ENCODE results near the gene KCNH2.

KCNH2 gene

DNA sequence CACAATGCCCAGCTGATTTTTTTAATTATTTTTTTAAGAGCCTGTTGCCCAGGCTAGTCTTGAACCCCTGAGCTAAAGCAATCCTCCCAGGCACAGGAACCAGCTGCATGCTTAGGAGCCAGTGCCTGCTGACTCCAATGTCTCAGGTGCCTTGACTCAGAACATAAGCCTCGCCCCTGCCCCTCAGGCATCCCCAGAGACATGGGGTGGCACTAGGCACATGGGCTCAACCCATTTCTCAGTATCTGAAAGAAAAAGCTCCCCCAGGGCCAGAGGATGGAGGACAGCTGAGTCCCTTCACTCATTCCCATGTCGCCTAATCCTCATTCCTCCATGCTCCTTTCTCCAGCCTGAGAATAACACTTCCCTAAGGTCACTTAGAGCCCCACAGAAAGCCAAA lies 39.1 kb downstream of the KCNH2 start:
- H3K9me3 Mint-ChIP-seq (ENCODE audit: low read depth): no peaks in the 10 kb centered on the region
- no peak overlapping the region for H3K4me3 Mint-ChIP-seq
- H3K27ac Mint-ChIP-seq: no peak overlapping the region
- no peaks in the 10 kb centered on the region for H3K36me3 Mint-ChIP-seq
- H3K4me1 Mint-ChIP-seq (ENCODE audit: low read depth): peaks cover 39% of the 10 kb centered on the region
- H3K27me3 Mint-ChIP-seq: no peaks in the 10 kb centered on the region

DNA sequence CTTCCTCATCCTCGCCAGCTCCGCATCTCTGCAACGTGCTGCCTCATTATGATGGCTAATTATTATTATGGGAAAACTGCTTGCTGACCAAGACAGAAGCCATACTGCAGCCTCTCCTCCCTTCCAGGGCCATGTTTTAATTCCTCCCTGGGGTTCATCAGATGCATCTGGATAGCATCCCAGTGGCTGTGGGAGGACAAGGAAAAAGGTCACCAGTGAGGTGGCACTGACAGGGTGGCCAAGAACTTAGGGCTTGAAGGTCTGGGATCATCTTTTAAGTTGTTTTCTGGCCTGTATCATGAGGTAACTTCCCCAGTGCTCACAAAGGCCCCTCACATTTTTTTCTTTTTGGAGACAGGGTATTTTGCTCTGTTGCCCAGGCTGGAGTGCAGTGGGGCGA lies 39.6 kb downstream of the KCNH2 start:
- Mint-ChIP-seq H3K36me3 (no peaks in the 10 kb centered on the region), H3K9me3 (ENCODE audit: low read depth) (no peaks in the 10 kb centered on the region), H3K27me3 (no peaks in the 10 kb centered on the region), H3K4me1 (ENCODE audit: low read depth) (peaks cover 39% of the 10 kb centered on the region), H3K4me3 (peak overlapping the region; percentile 76), H3K27ac (no peak overlapping the region)

DNA sequence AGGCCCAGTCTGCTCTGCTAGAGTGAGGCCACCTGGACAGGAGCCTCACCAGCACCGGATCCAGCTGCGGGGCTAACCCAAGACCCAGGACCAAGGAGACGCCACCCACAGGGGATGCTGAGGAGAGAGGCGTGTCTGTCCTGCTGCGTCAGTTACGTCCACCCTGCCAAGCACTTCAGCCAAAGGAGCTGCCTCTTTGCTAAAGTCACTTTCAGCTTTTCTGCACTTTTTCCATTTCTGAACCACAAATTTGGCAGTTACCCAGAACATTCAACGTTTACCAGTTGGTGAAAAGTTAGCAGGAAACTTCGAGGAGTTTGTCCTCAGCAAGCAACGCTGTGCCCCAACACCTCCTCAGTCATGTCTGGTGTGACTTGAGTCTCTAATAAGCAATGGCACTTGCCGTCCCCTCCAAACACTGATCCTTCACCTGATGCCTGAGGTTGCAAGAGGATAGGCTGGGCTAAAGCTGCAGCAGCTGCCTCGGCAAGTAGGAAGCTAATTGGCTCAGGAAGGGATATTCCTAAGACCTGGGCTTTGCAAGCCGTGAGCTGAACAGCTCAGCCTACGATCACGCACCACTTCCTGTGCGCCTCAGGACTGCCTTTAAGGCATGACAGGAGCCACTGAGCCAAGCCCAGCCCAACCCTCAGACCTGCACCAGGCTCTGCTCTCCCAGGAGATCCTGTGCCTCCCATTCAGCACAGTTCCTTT lies 40.1 kb downstream of the KCNH2 start:
- H3K4me1 Mint-ChIP-seq (ENCODE audit: low read depth): peaks cover 34% of the 10 kb centered on the region
- H3K9me3 Mint-ChIP-seq (ENCODE audit: low read depth): no peaks in the 10 kb centered on the region
- no peaks in the 10 kb centered on the region for H3K27me3 Mint-ChIP-seq
- peak overlapping the region; percentile 76 for H3K4me3 Mint-ChIP-seq
- no peak overlapping the region for H3K27ac Mint-ChIP-seq
- H3K36me3 Mint-ChIP-seq: no peaks in the 10 kb centered on the region

DNA sequence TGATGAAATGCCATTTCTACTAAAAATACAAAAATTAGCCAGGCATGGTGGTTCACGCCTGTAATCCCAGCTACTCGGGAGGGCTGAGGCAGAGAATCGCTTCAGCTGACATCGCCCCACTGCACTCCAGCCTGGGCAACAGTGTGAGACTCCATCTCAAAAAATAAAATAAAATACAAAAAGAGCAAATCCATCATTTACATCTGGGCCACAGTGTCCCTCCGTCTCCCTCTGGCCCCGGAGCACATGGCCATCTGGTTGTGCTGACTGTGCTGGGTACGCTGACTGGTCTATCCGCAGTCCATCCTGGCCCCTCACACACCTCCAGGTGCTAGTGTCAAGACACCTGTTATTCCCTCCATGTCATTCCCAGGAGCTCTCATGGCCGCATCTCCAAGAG lies 42.1 kb downstream of the KCNH2 start:
- Mint-ChIP-seq H3K36me3 (no peaks in the 10 kb centered on the region), H3K4me1 (ENCODE audit: low read depth) (peaks cover 19% of the 10 kb centered on the region), H3K27ac (no peak overlapping the region)

GRCh38 chr7:150935149-150935548 lies 43.0 kb downstream of the KCNH2 start:
- Mint-ChIP-seq H3K27ac (no peak overlapping the region), H3K27me3 (no peaks in the 10 kb centered on the region), H3K36me3 (no peaks in the 10 kb centered on the region), H3K9me3 (ENCODE audit: low read depth) (no peaks in the 10 kb centered on the region), H3K4me1 (ENCODE audit: low read depth) (peaks cover 22% of the 10 kb centered on the region), H3K4me3 (no peak overlapping the region)

More for the DNA sequence above, 42.1 kb downstream of the KCNH2 start:
- no peak overlapping the region for H3K4me3 Mint-ChIP-seq
- H3K27me3 Mint-ChIP-seq: no peaks in the 10 kb centered on the region
- H3K9me3 Mint-ChIP-seq (ENCODE audit: low read depth): no peaks in the 10 kb centered on the region

- H3K9me3 Mint-ChIP-seq (ENCODE audit: low read depth): no peaks in the 10 kb centered on the region
- H3K27ac Mint-ChIP-seq: no peak overlapping the region
- H3K27me3 Mint-ChIP-seq: no peaks in the 10 kb centered on the region
- H3K4me1 Mint-ChIP-seq (ENCODE audit: low read depth): peaks cover 21% of the 10 kb centered on the region
- H3K4me3 Mint-ChIP-seq: no peak overlapping the region
- no peaks in the 10 kb centered on the region for H3K36me3 Mint-ChIP-seq
Measured at GRCh38 chr7:150934045-150934766, 43.9 kb downstream of the KCNH2 start.

DNA sequence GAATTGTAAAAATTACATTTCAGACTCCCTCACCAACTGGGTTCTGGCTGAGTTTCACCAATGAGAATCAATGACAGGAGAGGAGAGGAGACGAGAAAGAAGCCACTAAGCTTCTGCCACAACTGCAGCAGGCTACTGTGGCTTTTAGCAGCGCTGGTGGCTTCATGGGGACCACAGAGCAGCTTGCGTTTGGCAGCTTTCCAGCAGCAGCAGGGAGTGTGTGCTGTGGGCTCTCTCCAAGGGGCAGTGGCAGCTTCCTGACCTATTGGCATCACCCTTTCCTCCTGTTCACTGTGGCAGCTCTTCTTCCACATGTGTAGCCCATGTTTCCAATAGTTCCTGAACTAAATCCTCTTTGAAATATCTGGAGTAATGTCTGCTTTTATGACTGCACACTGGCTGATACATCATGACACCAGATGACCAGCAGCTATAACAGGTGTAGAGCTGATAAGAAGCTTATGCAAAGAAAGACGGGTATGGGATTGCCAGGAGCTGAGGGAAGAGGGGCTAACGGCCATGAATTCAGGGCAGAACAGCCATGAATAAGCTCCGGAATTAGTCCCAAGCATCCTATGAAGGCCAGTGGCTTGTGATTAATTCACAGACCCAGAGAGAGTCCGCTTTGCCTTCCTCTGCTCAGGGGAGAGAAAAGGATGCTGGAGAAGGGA lies 46.8 kb downstream of the KCNH2 start:
- Mint-ChIP-seq H3K27me3 (no peaks in the 10 kb centered on the region), H3K27ac (no peak overlapping the region), H3K4me1 (ENCODE audit: low read depth) (peaks cover 7% of the 10 kb centered on the region), H3K9me3 (ENCODE audit: low read depth) (no peaks in the 10 kb centered on the region), H3K36me3 (no peaks in the 10 kb centered on the region), H3K4me3 (no peak overlapping the region)

DNA sequence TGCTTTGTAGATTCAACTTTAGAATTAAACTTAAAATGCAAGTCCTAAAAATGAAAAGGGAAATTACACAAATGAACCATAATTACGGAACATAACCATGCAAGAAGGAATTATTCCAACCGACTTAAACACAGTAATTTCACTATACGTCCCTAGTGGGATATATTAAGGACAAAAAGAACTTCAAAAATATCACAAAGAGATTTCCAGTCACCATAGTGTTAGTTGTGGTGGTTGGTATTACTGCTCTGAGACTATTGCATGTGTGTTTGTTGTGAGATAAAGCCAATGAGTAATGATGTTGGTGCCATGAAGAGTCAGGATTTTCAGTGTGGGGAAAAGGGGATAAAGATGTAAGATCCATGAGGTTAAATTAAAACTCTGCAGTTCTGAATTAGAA lies 49.6 kb downstream of the KCNH2 start:
- Mint-ChIP-seq H3K27me3 (no peaks in the 10 kb centered on the region), H3K4me3 (no peak overlapping the region), H3K36me3 (no peaks in the 10 kb centered on the region), H3K4me1 (ENCODE audit: low read depth) (peaks cover 21% of the 10 kb centered on the region), H3K9me3 (ENCODE audit: low read depth) (no peaks in the 10 kb centered on the region), H3K27ac (no peak overlapping the region)

DNA sequence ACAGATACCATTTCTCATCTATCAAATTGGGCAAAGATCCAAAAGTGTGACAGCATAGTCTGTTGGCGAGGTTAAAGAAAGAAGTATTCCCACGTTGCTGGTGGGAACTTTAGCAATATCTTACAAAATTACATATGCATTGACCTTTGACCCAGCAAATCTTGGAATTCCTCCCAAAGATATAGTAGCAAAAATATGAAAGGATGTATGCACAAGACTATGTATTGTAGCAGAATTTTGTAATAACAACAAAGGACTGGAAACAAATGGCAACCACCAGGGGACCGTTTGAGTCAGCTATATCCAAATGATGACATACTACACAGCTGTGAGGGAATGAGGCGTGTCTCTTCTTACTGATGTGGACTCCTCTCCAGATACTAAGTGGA lies 50.2 kb downstream of the KCNH2 start:
- Mint-ChIP-seq H3K27me3 (no peaks in the 10 kb centered on the region), H3K36me3 (no peaks in the 10 kb centered on the region), H3K9me3 (ENCODE audit: low read depth) (no peaks in the 10 kb centered on the region), H3K27ac (no peak overlapping the region), H3K4me1 (ENCODE audit: low read depth) (peaks cover 24% of the 10 kb centered on the region), H3K4me3 (no peak overlapping the region)

DNA sequence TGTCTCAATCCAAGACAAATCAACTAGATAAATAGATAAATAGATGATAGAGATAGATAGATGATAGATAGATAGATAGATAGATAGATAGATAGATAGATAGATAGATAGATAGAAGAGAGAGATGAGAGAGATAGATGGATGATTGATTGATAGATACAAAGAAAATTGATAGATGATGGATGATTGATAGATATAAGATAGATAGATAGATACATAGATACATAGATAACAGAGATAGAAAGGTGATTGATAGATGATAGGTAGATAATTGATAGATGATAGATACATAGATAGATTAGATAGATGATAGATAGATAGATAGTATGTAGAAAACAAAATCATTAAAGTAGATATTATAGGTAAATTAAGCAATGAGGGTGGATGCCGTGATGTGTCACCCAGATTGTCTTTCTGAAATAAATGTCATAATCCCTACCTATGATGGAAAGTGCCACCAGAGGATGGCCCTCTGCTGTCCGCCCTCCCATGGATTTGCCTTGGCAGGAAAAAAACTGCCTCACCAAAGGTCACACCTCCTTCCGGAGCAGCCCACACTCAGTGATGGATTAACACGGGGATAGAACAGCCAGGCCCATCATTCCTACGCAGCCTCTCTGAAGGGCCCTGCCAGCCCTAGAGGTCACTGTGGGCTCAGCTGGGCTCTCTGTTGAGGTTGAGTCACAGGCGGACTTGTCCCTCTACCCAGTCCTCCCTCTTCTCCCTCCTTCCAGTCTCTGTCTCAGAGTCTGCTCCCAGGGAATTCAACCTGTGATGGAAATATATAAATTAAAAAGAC lies 50.8 kb downstream of the KCNH2 start:
- H3K4me3 Mint-ChIP-seq: no peak overlapping the region
- no peak overlapping the region for H3K27ac Mint-ChIP-seq
- peaks cover 26% of the 10 kb centered on the region for H3K4me1 Mint-ChIP-seq (ENCODE audit: low read depth)
- peaks cover 1% of the 10 kb centered on the region for H3K27me3 Mint-ChIP-seq
- H3K36me3 Mint-ChIP-seq: no peaks in the 10 kb centered on the region
- H3K9me3 Mint-ChIP-seq (ENCODE audit: low read depth): no peaks in the 10 kb centered on the region

DNA sequence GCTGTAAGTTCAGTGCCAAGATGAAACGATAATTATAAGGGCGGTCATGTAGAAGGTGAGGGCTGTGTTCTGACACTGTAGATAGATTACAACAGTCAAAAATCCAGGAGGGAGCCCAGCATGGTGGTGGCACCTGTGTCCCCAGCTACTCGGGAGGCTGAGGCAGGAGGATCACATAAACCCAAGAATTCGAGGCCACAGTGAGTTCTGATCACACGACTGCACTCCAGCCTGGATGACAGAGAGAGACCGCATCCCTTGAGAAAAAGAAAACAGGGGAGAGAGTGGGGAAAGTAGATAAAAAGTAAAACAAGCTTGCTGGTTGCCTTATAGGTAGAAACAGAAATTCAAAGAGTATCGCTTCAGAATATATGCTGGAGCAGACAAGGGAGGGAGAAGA lies 52.1 kb downstream of the KCNH2 start:
- no peaks in the 10 kb centered on the region for H3K36me3 Mint-ChIP-seq
- peaks cover 23% of the 10 kb centered on the region for H3K4me1 Mint-ChIP-seq (ENCODE audit: low read depth)
- H3K4me3 Mint-ChIP-seq: no peak overlapping the region
- H3K9me3 Mint-ChIP-seq (ENCODE audit: low read depth): no peaks in the 10 kb centered on the region
- H3K27ac Mint-ChIP-seq: no peak overlapping the region
- peaks cover 1% of the 10 kb centered on the region for H3K27me3 Mint-ChIP-seq

DNA sequence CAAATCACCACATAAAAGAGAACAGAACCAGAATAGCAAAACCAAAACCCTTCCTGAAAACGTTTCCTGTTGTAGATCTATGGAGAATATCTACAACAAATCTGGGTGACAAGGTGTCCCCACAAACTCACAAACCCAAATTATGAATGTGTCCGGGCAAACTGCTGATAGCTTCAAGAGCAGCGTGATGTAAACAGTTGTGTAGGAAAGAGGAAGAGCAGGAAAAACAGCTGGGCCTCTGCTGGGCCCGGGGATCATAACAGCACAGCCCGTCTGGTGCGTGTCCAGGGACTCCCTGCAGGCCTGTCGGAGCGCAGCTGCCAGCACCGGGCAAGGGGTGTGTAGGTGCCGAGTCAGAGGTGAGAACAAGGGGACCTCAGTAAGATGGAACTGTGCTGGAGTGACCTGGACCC lies 53.7 kb downstream of the KCNH2 start:
- H3K9me3 Mint-ChIP-seq (ENCODE audit: low read depth): no peaks in the 10 kb centered on the region
- peaks cover 19% of the 10 kb centered on the region for H3K4me1 Mint-ChIP-seq (ENCODE audit: low read depth)
- peak overlapping the region; percentile 49 for H3K4me3 Mint-ChIP-seq
- H3K27ac Mint-ChIP-seq: no peak overlapping the region
- H3K27me3 Mint-ChIP-seq: peaks cover 1% of the 10 kb centered on the region
- H3K36me3 Mint-ChIP-seq: no peaks in the 10 kb centered on the region

GRCh38 chr7:150923802-150924201 lies 54.3 kb downstream of the KCNH2 start:
- peaks cover 19% of the 10 kb centered on the region for H3K4me1 Mint-ChIP-seq (ENCODE audit: low read depth)
- H3K27ac Mint-ChIP-seq: no peak overlapping the region
- H3K27me3 Mint-ChIP-seq: peaks cover 1% of the 10 kb centered on the region
- no peaks in the 10 kb centered on the region for H3K9me3 Mint-ChIP-seq (ENCODE audit: low read depth)
- H3K36me3 Mint-ChIP-seq: no peaks in the 10 kb centered on the region
- no peak overlapping the region for H3K4me3 Mint-ChIP-seq

- H3K27me3 Mint-ChIP-seq: peaks cover 1% of the 10 kb centered on the region
- H3K36me3 Mint-ChIP-seq: no peaks in the 10 kb centered on the region
- H3K27ac Mint-ChIP-seq: no peak overlapping the region
Measured at GRCh38 chr7:150923196-150923595, 54.9 kb downstream of the KCNH2 start.

DNA sequence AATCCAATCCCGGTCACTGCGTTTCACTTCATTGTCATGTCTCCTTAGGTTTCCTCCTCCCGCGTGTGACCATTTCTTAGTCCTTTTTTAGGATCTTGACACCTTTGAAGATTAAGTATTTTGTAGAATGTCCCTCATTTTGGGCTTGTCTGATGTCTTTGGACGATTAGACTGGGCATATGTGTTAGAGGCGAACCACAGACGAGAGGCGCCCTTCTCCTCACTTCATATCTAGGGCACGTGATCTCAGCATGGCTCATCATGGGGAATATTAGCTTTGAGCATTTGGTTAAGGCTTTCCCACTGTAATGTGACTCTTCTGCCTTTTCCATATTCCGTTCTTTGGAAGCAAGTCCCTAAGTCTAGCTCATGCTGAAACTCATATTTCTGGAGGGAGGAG lies 59.0 kb downstream of the KCNH2 start:
- H3K4me3 Mint-ChIP-seq: no peak overlapping the region
- H3K36me3 Mint-ChIP-seq: no peaks in the 10 kb centered on the region
- H3K27ac Mint-ChIP-seq: no peak overlapping the region
- H3K27me3 Mint-ChIP-seq: peaks cover 4% of the 10 kb centered on the region
- no peaks in the 10 kb centered on the region for H3K9me3 Mint-ChIP-seq (ENCODE audit: low read depth)
- H3K4me1 Mint-ChIP-seq (ENCODE audit: low read depth): peaks cover 9% of the 10 kb centered on the region

More at GRCh38 chr7:150923196-150923595, 54.9 kb downstream of the KCNH2 start:
- H3K4me3 Mint-ChIP-seq: no peak overlapping the region
- peaks cover 19% of the 10 kb centered on the region for H3K4me1 Mint-ChIP-seq (ENCODE audit: low read depth)
- H3K9me3 Mint-ChIP-seq (ENCODE audit: low read depth): no peaks in the 10 kb centered on the region
